Peyer's patch (tissue), 4 donors: ENCODE results near the gene KDM8. TPM values are rescaled to one million over a fixed set of nuclear protein-coding genes. Genes with fewer than 3 reads are reported as not detected.

Source experiments
- DNase-seq, 3 donors: peaks; one replicate each; pipeline ENCODE4 v3.0.0-alpha.2; 2017 to 2019
- H3K27ac ChIP-seq, 4 donors: fragments of 200-600 bp; sonication (generic); one replicate each; pipeline ENCODE4 v1.5.1; 2016 to 2019
- H3K27me3 ChIP-seq, 2 donors: fragments of 200-600 bp; sonication (generic); one replicate each; pipeline ENCODE4 v1.5.1; 2019
- H3K36me3 ChIP-seq, 3 donors: fragments of 200-600 bp; sonication (generic); one replicate each; pipeline ENCODE4 v1.5.1; 2016 to 2019
- H3K4me1 ChIP-seq, 4 donors: fragments of 200-600 bp; sonication (generic); one replicate each; pipeline ENCODE4 v1.5.1; 2016 to 2019
- H3K4me3 ChIP-seq, 4 donors: fragments of 200-600 bp; sonication (generic); 1 replicate in 3 of 4; 2 replicates in 1 of 4; pipeline ENCODE4 v1.5.1; 2016 to 2019; ENCODE audit warnings: mild to moderate bottlenecking in 1 of 4
- H3K9me3 ChIP-seq, 4 donors: fragments of 200-600 bp; sonication (generic); one replicate each; pipeline ENCODE4 v1.5.1; 2016 to 2019; ENCODE audit warnings: mild to moderate bottlenecking in 1 of 4
- CTCF ChIP-seq, 6 experiments: fragments of 450-650 bp in 4 of 6; fragments of 200-600 bp in 2 of 6; sonication (generic) in 1 of 6; IDR thresholded peaks; one replicate each; pipeline ENCODE4 v1.5.1; 2017 to 2019; ENCODE audit warnings: antibody characterized with exemption in 6 of 6, mild to moderate bottlenecking in 3 of 6, moderate library complexity in 1 of 6
- POLR2A ChIP-seq, 2 donors: fragments of 450-650 bp; IDR thresholded peaks; one replicate each; pipeline ENCODE4 v1.5.1; 2017; ENCODE audit warnings: antibody characterized with exemption in 2 of 2, mild to moderate bottlenecking in 2 of 2, moderate library complexity in 2 of 2
- total RNA-seq, 4 donors: library from RNA; depleted of rRNA; stranded (reverse); fragments of >200 nt; gene quantifications; one replicate each; pipeline ENCODE4 v1.1.0, GENCODE V29; 2016

KDM8 gene
- total RNA-seq, 4 donors from 2014 or later = 22.3 to 130 (median 40.9) TPM

- H3K36me3 ChIP-seq = peaks cover 0 to 19% (median 0%) of the 10 kb centered on the region in 3 donors
- peak; percentile 33 to 48 for TF ChIP-seq POLR2A (IDR thresholded peaks at IDR 0.05)
- peak in 3 of 6 experiments; percentile 51 to 59 (median 58) for TF ChIP-seq CTCF (IDR thresholded peaks at IDR 0.05)
- no peaks in the 10 kb centered on the region for H3K9me3 ChIP-seq
- H3K4me1 ChIP-seq = peaks cover 0 to 43% (median 0%) of the 10 kb centered on the region in 4 donors
- H3K27ac ChIP-seq = peak overlapping the region in 3 of 4 donors; percentile 43 to 91 (median 76)
- DNase-seq = peak in 2 of 3 donors; percentile 66 to 68
- no peaks in the 10 kb centered on the region for H3K27me3 ChIP-seq
- H3K4me3 ChIP-seq = peak overlapping the region in 2 of 4 donors; percentile 32 to 39
Measured at GRCh38 chr16:27225536-27226360, 22.4 kb downstream of the KDM8 start.

DNA sequence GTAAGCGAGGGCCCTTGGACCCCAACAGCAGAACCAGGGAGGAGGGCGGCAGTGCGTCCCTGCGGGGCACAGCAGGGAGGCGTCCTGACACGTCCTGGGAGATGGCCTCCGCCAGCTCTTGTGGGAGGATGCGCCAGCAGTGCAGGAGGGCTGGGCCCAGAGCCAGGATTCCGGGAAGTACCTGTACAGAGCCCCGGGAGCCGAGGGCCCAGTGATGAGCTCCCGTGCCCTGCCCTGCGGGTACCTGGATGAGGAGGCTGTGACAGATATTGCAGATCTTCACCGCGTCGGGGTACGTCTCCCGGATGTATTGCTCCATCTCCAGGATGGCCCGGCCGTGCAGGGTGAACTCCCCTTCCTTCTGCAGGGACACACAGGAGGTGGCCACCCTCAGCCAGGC is 23.1 kb downstream of the KDM8 start:
- TF ChIP-seq POLR2A (IDR thresholded peaks at IDR 0.05) = no peak
- TF ChIP-seq CTCF (IDR thresholded peaks at IDR 0.05) = no peak
- H3K27ac ChIP-seq = peak overlapping the region; percentile 17 to 91 (median 66)
- DNase-seq = peak in 1 of 3 donors; percentile 65
- no peaks in the 10 kb centered on the region for H3K9me3 ChIP-seq
- H3K27me3 ChIP-seq = no peaks in the 10 kb centered on the region
- H3K4me3 ChIP-seq = peak overlapping the region in 2 of 4 donors; percentile 32 to 39
- H3K36me3 ChIP-seq = peaks cover 0 to 14% (median 0%) of the 10 kb centered on the region in 3 donors
- peaks cover under 1 to 50% (median 5%) of the 10 kb centered on the region in 4 donors for H3K4me1 ChIP-seq

GRCh38 chr16:27226976-27227705 is 23.8 kb downstream of the KDM8 start:
- DNase-seq = peak in 1 of 3 donors; percentile 48
- H3K36me3 ChIP-seq = peaks cover 0 to 14% (median 0%) of the 10 kb centered on the region in 3 donors
- peak overlapping the region in 2 of 4 donors; percentile 32 to 39 for H3K4me3 ChIP-seq
- H3K27ac ChIP-seq = peak overlapping the region; percentile 17 to 91 (median 66)
- H3K9me3 ChIP-seq = no peaks in the 10 kb centered on the region
- no peaks in the 10 kb centered on the region for H3K27me3 ChIP-seq
- TF ChIP-seq CTCF (IDR thresholded peaks at IDR 0.05) (no peak), POLR2A (IDR thresholded peaks at IDR 0.05) (no peak)
- peaks cover 7 to 56% (median 11%) of the 10 kb centered on the region in 4 donors for H3K4me1 ChIP-seq

GRCh38 chr16:27228045-27228444 is 24.7 kb downstream of the KDM8 start:
- H3K9me3 ChIP-seq = no peaks in the 10 kb centered on the region
- peaks cover 0 to 14% (median 0%) of the 10 kb centered on the region in 3 donors for H3K36me3 ChIP-seq
- H3K4me3 ChIP-seq = no peak overlapping the region
- DNase-seq = peak in 1 of 3 donors; percentile 46
- no peaks in the 10 kb centered on the region for H3K27me3 ChIP-seq
- H3K27ac ChIP-seq = peak overlapping the region in 1 of 4 donors; percentile 12
- no peak for TF ChIP-seq CTCF (IDR thresholded peaks at IDR 0.05)
- TF ChIP-seq POLR2A (IDR thresholded peaks at IDR 0.05) = no peak
- H3K4me1 ChIP-seq = peaks cover 13 to 56% (median 16%) of the 10 kb centered on the region in 4 donors

- Histone ChIP-seq H3K4me1 (peaks cover 13 to 62% (median 17%) of the 10 kb centered on the region in 4 donors), H3K4me3 (no peak overlapping the region), H3K27me3 (no peaks in the 10 kb centered on the region), H3K36me3 (peaks cover 0 to 18% (median 0%) of the 10 kb centered on the region in 3 donors), H3K27ac (peak overlapping the region in 1 of 4 donors; percentile 78), H3K9me3 (no peaks in the 10 kb centered on the region)
- DNase-seq = peak in 1 of 3 donors; percentile 59
- TF ChIP-seq CTCF (IDR thresholded peaks at IDR 0.05) (peak in 1 of 6 experiments; percentile 22), POLR2A (IDR thresholded peaks at IDR 0.05) (no peak)
Measured at GRCh38 chr16:27228621-27229501, 25.5 kb downstream of the KDM8 start.
